Endothelial cell of umbilical vein (primary cell): ENCODE results near the gene MCTP2.

Experiments
- CTCF ChIP-seq, 2 donors: IDR thresholded peaks; 1 replicate in 1 of 2; 2 replicates in 1 of 2; pipeline ENCODE4 v1.5.1; 2011; ENCODE audit warnings: low read length in 2 of 2, mild to moderate bottlenecking in 2 of 2, moderate library complexity in 2 of 2, control low read depth in 1 of 2, inconsistent platforms in 1 of 2, low read depth in 1 of 2; ENCODE audit not compliant: insufficient read depth in 1 of 2; ENCODE audit errors: extremely low read depth in 1 of 2
- EZH2 ChIP-seq: IDR thresholded peaks from 2 replicates; pipeline ENCODE4 v1.6.1; 2012; ENCODE audit warnings: borderline replicate concordance, low read depth, mild to moderate bottlenecking, moderate library complexity, low read length, inconsistent platforms; ENCODE audit not compliant: severe bottlenecking

GRCh38 chr15:94367726-94368535 lies 136.6 kb downstream of the MCTP2 start:
- no peak for TF ChIP-seq EZH2
- no peak for TF ChIP-seq CTCF (IDR thresholded peaks at IDR 0.05; ENCODE audit: extremely low read depth in 1 of 2, insufficient read depth in 1 of 2, low read depth in 1 of 2, low read length in 2 of 2)
